Measurements from ENCODE around the gene PRKD2.

DNA sequence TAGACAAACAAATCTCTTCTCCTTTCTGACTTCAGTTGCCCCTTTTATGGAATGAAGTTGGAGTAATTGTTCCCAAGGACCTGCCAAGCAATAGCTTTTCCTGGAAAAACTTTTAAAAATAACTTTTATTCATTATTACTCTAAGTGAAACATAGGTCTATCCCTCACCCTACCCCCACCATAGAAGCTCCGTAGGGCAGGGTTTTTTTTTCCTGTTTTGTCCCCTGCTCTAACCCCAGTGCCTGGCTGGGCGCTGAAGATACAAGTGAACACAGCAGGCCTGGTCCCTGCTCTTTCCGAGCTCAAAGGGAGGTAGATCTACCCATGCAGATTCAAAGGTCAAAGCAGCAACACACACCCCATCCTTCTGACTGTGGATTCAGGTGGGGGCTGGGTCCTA is 72.2 kb downstream of the PRKD2 start:
- no peak for TF ChIP-seq POLR2A (IDR thresholded peaks at IDR 0.05)
- TF ChIP-seq, protein P1, sequence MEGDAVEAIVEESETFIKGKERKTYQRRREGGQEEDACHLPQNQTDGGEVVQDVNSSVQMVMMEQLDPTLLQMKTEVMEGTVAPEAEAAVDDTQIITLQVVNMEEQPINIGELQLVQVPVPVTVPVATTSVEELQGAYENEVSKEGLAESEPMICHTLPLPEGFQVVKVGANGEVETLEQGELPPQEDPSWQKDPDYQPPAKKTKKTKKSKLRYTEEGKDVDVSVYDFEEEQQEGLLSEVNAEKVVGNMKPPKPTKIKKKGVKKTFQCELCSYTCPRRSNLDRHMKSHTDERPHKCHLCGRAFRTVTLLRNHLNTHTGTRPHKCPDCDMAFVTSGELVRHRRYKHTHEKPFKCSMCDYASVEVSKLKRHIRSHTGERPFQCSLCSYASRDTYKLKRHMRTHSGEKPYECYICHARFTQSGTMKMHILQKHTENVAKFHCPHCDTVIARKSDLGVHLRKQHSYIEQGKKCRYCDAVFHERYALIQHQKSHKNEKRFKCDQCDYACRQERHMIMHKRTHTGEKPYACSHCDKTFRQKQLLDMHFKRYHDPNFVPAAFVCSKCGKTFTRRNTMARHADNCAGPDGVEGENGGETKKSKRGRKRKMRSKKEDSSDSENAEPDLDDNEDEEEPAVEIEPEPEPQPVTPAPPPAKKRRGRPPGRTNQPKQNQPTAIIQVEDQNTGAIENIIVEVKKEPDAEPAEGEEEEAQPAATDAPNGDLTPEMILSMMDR (IDR thresholded peaks at IDR 0.05), result no peak
